GM12891 (cell line): ENCODE data around the gene SYTL4.

Experiments
- DNase-seq: peaks from one replicate; pipeline ENCODE4 v3.0.0; 2011; ENCODE audit warnings: low spot score; ENCODE audit not compliant: insufficient read length
- FAIRE-seq: peaks from 2 replicates; lab custom pipeline; 2011; peaks lifted over from hg19 to GRCh38; lab: Jason Lieb, UNC
- PAX5 ChIP-seq: IDR thresholded peaks from 2 replicates; pipeline ENCODE4 v1.6.1; 2011; ENCODE audit warnings: low read length, moderate library complexity, mild to moderate bottlenecking; ENCODE audit not compliant: insufficient read depth, severe bottlenecking
- POLR2A ChIP-seq: IDR thresholded peaks from 2 replicates; pipeline ENCODE4 v1.6.1; 2011; ENCODE audit warnings: low read depth, low read length, control low read depth
- POLR2AphosphoS5 ChIP-seq: IDR thresholded peaks from 2 replicates; pipeline ENCODE4 v1.6.1; 2011; ENCODE audit warnings: low read depth, low read length, control low read depth
- POU2F2 ChIP-seq: IDR thresholded peaks from 2 replicates; pipeline ENCODE4 v1.6.1; 2011; ENCODE audit warnings: low read depth, mild to moderate bottlenecking, control low read depth, low read length, moderate library complexity
- SPI1 ChIP-seq: IDR thresholded peaks from 2 replicates; pipeline ENCODE4 v1.6.1; 2011; ENCODE audit warnings: low read depth, low read length, control low read depth
- TAF1 ChIP-seq: IDR thresholded peaks from 2 replicates; pipeline ENCODE4 v1.6.1; 2011; ENCODE audit warnings: low read depth, low read length, control low read depth

SYTL4 gene

GRCh38 chrX:100721328-100721727, 10.6 kb downstream of the SYTL4 start:
- DNase-seq (no peak), FAIRE-seq (no peak)

DNA sequence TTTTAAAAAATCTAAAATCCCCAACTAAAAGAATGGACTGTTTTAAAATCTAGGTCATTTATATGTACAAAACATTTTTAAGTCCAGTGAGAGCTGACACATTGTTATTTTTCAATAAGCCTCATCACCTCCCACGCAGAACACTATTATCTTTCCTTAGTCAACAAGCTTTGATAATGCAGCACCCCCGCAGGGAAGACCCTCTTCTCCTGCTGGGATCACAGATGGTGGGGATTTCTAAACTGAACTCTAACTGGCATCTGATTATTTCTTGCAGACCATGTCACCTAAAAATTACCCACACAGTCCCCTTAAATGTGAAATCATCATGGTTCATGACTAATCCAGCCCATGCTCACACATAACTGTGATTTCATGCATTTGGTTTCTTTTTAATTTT, 11.6 kb downstream of the SYTL4 start:
- no peak for FAIRE-seq
- no peak for DNase-seq
- TF ChIP-seq POLR2AphosphoS5 (no peak), PAX5 (no peak), SPI1 (no peak), POLR2A (no peak), POU2F2 (no peak)

More at GRCh38 chrX:100721328-100721727, 10.6 kb downstream of the SYTL4 start:
- TF ChIP-seq TAF1 (no peak), POLR2AphosphoS5 (no peak)

DNA sequence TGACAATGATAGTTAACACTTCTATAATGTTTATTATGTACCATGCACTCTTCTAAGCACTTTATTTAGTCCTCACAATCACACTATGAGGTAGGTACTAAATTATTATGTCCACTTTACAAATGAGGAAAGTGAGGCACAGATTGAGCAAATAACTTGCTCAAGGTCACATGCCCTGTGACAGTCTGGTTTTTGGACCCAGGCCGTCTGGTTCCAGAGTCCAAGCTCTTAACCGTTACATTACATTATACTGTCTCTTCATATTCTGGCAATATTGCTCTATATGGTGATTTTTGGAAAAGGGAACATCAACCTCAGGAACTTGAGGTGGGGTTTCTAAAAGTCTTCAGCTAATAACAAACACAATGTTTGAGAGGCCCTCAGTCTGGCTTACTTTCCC, 12.8 kb downstream of the SYTL4 start:
- FAIRE-seq (no peak), DNase-seq (no peak)
- TF ChIP-seq POLR2A (no peak), SPI1 (no peak), POLR2AphosphoS5 (no peak), POU2F2 (no peak), TAF1 (no peak), PAX5 (no peak)

GRCh38 chrX:100717363-100717762, 14.6 kb downstream of the SYTL4 start:
- no peak for TF ChIP-seq POLR2A
- TF ChIP-seq TAF1, result no peak
- no peak for TF ChIP-seq SPI1
- no peak for TF ChIP-seq POLR2AphosphoS5
- no peak for TF ChIP-seq PAX5
- no peak for TF ChIP-seq POU2F2
- no peak for FAIRE-seq
- DNase-seq, result no peak

DNA sequence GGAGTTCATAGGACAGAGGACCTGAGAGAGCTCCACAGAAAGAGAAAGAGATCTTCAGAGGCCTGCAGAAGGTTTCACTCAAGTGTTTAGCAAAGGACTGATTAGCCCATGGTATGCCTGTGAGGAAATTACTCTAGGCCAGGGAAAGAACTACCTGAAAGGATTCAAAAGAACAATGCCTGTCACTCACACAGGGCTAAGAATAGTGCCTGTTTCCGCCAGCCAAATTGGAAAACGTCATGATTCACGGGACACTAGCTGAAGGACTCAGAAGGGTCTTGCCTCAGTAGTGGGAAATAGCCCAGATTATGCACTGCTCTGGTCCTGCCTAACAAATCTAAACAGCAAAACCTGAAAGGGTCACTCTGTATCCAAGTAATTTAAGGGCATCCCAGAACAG, 21.1 kb downstream of the SYTL4 start:
- DNase-seq (no peak), FAIRE-seq (no peak)
- TF ChIP-seq POU2F2 (no peak), POLR2AphosphoS5 (no peak), SPI1 (no peak), PAX5 (no peak), POLR2A (no peak), TAF1 (no peak)

GRCh38 chrX:100704581-100705203, 27.2 kb downstream of the SYTL4 start:
- DNase-seq (no peak), FAIRE-seq (peak; percentile 9)
- TF ChIP-seq SPI1 (no peak), PAX5 (no peak), TAF1 (no peak), POU2F2 (no peak), POLR2AphosphoS5 (no peak), POLR2A (no peak)

DNA sequence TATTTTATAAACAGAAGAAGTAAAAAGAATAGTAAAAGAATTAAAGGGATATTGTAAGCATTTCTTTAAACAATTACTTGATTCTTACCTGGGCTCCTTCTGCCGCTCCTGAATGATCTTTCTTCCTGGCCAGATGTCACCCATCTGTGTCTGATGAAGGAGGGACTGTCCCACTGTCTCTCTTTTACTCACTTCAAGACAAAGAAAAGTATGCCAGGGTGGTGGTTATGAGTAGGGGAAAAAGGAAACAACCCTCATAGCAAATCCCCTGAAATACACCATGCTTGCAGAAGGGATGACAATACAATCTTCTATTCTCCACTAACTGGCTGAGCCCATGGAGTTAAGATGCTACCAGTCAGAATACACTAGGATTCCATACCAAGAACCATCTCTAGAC, 31.1 kb downstream of the SYTL4 start:
- DNase-seq (no peak), FAIRE-seq (peak; percentile 81)
- TF ChIP-seq POLR2AphosphoS5 (no peak), TAF1 (no peak)

DNA sequence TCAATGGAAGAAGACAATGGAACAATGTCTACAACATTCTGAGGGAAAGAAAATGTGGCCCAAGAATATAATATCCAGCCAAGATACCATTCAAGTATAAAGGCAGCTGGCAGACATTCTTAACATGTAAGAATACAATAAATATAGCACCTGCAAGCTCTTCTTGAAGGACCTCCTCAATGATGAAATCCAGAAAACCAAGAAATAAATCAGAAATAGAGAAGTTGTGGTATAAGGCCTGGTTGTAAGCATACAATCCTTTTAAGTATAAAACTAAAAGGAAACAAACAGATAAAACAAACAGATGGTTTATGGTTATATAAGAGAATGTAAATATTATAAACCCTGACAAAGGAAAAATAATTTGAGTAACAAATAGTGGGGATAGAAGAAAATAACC, 33.4 kb downstream of the SYTL4 start:
- TF ChIP-seq PAX5, result no peak
- no peak for TF ChIP-seq POLR2A
- TF ChIP-seq POU2F2, result no peak
- no peak for TF ChIP-seq POLR2AphosphoS5
- TF ChIP-seq TAF1, result no peak
- no peak for TF ChIP-seq SPI1
- peak; percentile 23 for FAIRE-seq
- no peak for DNase-seq

- TF ChIP-seq PAX5 (no peak), POU2F2 (no peak), TAF1 (no peak), POLR2A (no peak), SPI1 (no peak), POLR2AphosphoS5 (no peak)
- DNase-seq, result no peak
- peak; percentile 85 for FAIRE-seq
Measured at GRCh38 chrX:100696699-100697351, 35.1 kb downstream of the SYTL4 start.

DNA sequence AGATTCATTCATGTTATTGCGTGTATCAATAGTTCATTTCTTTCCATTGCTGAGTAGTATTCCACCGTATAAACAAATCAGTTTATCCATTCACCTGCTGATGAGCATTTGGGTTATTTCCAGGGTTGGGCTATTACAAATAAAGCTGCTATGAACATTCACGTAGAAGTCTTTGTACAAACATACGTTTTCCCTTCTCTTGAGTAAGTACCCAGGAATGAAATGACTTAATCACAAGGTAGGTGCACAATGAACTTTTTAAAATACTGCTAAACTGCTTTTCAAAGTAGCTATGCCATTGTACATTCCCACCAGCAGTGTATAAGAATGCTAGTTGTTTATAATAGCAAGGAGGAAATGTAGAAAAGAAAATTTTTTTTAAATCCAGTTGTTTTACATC, 35.9 kb downstream of the SYTL4 start:
- FAIRE-seq (no peak), DNase-seq (no peak)
- no peak for TF ChIP-seq SPI1
- no peak for TF ChIP-seq PAX5
- TF ChIP-seq POLR2A, result no peak
- no peak for TF ChIP-seq POLR2AphosphoS5
- no peak for TF ChIP-seq TAF1
- no peak for TF ChIP-seq POU2F2

GRCh38 chrX:100695302-100695701, 36.6 kb downstream of the SYTL4 start:
- DNase-seq, result no peak
- TF ChIP-seq PAX5, result no peak
- no peak for TF ChIP-seq POLR2AphosphoS5
- no peak for TF ChIP-seq POLR2A
- TF ChIP-seq POU2F2, result no peak
- TF ChIP-seq TAF1, result no peak
- TF ChIP-seq SPI1, result no peak
- FAIRE-seq, result no peak

DNA sequence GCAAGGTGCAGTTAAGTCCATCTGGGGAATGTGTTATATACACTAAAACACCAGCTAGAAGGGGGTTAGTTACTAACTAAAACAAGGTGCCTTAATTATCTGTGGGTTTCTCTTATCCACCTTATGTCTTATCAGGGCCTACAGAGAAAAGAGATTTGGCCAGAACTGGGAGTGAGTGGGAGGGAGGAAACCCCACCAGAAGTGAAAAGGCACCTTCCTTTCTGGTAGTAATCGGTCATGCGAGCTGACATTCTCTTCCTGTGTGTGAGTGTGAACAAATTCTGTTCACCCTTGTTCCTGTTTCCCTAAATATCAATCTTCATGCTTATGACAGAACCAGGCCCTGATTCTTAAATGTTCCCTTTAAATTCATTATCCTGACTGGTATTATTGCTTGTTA, 44.4 kb downstream of the SYTL4 start:
- no peak for DNase-seq
- FAIRE-seq, result peak; percentile 95
- no peak for TF ChIP-seq TAF1
- TF ChIP-seq POLR2A, result no peak
- peak; percentile 44; the same call in 1 of the 2 replicates for TF ChIP-seq SPI1
- TF ChIP-seq POLR2AphosphoS5, result no peak
